Fibroblast of the aortic adventitia (primary cell): Measurements from ENCODE around the gene INTS6. TPM values are rescaled to one million over a fixed set of nuclear protein-coding genes. Genes with fewer than 3 reads are reported as not detected.

Experiments
- DNase-seq: peaks from one replicate; pipeline ENCODE4 v3.0.0-alpha.2; 2010; ENCODE audit warnings: low read depth
- H3K4me3 ChIP-seq: 2 replicates; pipeline ENCODE4 v1.5.1; 2011; ENCODE audit warnings: low read depth, mild to moderate bottlenecking, control low read depth, low read length, moderate library complexity
- CTCF ChIP-seq: IDR thresholded peaks from 2 replicates; pipeline ENCODE4 v1.5.1; 2011; ENCODE audit warnings: mild to moderate bottlenecking, low read length, control low read depth, inconsistent platforms; ENCODE audit not compliant: insufficient read depth
- total RNA-seq: library from RNA; depleted of rRNA; stranded (reverse); fragments of >200 nt; gene quantifications from 2 replicates; pipeline ENCODE4 v1.2.3, GENCODE V29; 2012; ENCODE audit warnings: low replicate concordance

Gene INTS6
- total RNA-seq, 1 donor = 41.1 TPM

GRCh38 chr13:51495316-51495715 is 42.5 kb upstream of the INTS6 start:
- DNase-seq = peak; percentile 47
- TF ChIP-seq CTCF = no peak
- no peak overlapping the region for H3K4me3 ChIP-seq

- peak; percentile 61 for DNase-seq
- no peak overlapping the region for H3K4me3 ChIP-seq
- TF ChIP-seq CTCF = no peak
These were observed 41.3 kb upstream of the INTS6 start for GRCh38 chr13:51494156-51494555.

- DNase-seq = no peak
- H3K4me3 ChIP-seq = no peak overlapping the region
- TF ChIP-seq CTCF = no peak
These were observed 35.4 kb upstream of the INTS6 start for GRCh38 chr13:51488212-51488611.

GRCh38 chr13:51481656-51482055 is 28.8 kb upstream of the INTS6 start:
- H3K4me3 ChIP-seq = no peak overlapping the region
- DNase-seq = no peak
- no peak for TF ChIP-seq CTCF

- peak; percentile 59 for DNase-seq
- TF ChIP-seq CTCF = no peak
- H3K4me3 ChIP-seq = no peak overlapping the region
These were observed 26.3 kb upstream of the INTS6 start for GRCh38 chr13:51479199-51479523.

- TF ChIP-seq CTCF = no peak
- no peak overlapping the region for H3K4me3 ChIP-seq
- DNase-seq = no peak
These were observed 25.8 kb upstream of the INTS6 start for GRCh38 chr13:51478418-51479198.
